GM21723 (cell line): ENCODE data around the gene MAP2K3.

Source experiments
- ATAC-seq: cut with Tn5 transposase; IDR thresholded peaks from one replicate; pipeline ENCODE4 v1.9.1; 2021; ENCODE audit warnings: mild to moderate bottlenecking, moderate library complexity; ENCODE audit not compliant: unreplicated experiment

MAP2K3 gene

DNA sequence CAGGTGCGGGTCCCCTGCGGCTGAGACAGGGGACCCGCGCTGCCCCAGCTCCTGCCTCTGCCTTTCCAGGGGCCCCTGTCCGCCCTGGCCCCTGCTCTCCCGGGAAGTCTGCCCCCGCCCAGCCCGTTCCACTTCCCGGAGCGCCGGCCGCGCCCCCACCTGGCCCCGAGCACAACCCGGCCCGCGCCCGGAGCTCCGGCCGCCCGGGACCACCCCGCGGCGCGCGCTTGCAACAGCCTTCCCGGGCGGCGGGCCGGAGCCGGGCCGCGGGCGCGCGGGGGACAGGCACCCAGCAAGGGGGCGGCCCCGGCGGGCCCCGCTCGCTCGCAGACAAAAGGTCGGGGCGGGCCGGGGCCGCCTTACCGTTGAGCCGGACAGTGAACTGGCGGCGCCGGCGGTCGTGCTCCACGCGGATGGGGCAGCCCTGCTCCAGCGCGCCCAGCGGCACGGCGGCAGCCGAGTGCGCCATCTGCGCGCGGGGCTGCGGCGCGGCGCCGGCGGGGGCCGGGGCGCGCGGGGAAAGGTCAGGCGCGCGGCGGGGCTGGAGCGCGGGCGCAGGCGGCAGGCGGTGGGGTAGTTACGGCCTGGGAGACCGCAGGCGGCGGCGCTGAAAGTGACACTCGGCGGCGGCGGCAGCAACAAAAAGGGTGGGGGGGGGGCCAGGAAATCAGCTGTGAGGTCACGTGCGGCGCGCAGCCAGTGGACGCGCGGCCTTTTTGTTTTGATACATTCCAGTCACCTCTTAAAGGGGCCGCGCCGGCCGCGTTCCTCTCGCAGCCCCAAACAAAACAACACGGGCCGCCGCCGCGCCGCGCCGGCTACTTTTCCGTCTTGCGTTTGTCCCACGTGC lies 31.5 kb upstream of the MAP2K3 start, which contains the start of gene NATD1:
TSS of gene NATD1 (minus strand) at position 615 of the 850 bp plus-strand sequence. CDS start at position 469, 146 bp downstream.
- ATAC-seq, result peak; percentile 69

DNA sequence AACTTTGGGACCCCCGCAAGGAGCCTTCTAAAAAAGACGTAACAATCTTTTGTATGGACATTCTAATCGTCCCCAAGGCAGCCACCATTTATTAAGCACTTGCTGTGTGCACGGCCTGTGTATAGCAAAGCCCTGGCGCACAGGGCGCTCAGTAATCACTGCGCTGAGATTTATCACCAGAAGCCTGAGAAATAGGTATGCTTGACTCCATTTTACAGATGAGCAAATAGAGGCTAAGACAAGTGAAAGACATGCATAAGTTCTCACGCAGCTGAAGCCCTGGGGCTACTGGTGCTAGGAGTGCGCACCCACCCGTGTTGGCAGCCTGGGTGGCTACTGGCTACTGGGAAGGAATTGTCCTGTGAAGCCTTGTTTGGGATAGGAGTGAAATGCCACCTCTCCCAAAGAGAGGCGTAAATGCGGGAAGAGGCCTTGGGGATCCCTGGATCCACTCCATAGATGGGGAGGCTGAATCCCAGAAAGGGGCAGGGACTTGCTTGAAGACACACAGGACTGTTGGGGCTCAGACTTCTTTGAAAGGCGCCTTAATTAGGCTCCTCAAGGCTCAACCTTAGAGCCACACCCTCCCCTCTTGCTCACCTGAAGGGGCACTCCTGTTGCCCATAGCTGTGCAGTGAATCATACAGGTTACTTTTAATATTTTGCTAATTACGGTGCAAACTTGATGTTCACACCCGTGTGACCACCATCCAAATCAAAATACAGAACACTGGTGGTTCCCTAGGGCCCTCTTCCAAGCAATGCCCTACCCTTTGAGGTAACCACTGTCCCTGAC lies 30.7 kb upstream of the MAP2K3 start:
- peak; percentile 12 for ATAC-seq

DNA sequence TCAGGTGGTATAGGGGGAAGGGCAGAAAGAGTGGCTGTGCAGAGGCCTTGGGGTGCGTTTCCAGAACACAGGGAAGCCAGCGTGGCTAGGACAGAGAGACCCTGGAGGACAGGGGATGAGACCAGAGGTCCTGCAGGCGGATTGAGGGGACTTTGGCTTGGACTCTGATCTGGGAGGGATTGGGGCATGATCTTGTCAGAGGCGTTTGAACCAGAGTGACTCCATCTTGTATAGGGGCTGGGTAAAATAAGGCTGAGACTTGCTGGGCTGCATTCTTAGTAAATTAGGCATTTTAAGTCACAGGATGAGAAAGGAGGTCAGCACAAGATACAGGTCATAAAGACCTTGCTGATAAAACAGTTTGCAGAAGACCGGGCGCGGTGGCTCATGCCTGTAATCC lies 25.9 kb upstream of the MAP2K3 start:
- ATAC-seq, result no peak

DNA sequence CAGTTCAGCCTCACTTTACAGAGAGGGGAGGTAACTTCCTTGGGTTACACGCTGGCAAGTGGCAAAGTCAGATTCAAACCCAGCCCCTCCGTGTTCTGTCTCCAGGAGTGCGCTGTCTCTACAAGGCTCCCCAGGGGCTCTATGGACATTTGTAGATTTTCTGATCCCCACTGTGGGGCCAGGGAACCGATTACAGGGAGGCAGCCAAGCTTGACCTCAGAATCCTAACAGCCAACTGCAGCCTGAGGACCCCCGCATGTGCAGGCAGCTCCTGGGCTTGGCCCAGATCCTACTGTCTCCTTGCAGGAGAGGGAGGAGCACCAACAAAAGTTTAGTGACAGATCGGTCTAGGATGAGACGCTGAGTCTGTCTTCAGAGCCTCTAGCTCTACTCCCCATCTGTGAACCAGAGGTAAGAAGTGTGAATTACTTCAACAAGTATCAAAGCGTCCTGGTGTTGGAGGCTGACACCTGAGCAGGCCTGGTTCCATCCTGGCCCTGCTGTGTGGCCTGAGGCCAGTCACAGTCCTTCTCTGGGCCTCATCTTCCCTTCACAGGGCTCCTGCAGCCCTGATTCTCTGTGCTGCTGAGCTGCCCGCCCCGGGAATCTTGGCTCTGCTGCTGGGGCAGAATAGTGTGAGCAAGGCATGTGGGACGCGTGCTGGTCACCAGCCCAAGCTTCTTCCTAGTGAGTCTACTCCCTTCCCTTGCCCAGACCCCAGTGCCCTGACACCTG lies 22.1 kb upstream of the MAP2K3 start:
- no peak for ATAC-seq

DNA sequence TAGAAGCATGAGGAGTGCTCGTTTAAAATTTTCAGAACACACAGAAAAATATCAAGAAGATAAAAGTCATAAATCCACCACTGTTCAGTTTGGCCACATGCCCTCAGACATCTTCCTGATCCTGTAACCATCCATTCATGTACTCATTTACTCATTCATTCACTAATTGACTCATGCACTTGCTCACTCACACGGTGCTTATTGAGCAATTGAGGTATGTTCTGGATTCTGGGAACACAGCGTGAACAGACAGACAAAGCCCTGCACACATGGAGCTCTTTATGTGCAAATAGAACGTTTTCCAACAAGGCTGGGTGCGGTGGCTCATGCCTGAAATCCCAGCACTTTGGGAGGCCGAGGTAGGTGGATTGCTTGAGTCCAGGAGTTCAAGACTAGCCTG lies 21.1 kb upstream of the MAP2K3 start:
- ATAC-seq, result no peak

DNA sequence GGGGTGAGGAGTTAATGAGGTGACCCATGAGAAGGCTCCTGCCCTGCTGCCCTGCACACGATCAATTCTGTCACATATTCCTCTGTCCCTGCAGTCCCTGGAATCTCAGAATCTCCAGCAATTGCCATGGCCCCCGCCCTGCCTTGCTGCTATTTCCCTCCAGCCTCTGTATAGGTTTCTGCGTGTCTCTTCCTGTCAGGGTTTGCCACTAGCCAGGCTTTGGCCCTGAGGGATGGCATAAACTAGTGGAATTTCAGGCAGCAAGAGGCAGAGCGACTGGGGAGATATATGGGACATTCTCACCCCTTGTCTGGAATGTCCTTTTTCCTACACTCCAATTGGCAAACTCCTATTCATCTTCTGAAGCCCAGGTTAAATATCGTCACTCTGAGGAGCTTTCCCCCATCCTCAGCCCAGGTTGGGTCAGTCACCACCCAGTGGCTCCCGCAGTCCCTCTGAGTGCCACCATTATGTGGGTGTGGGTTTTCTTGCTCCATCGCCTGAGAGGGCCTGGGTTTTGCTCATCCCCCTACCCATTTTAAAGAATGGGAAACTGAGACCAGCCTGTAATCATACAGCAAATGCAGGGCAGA lies 15.8 kb upstream of the MAP2K3 start:
- no peak for ATAC-seq

DNA sequence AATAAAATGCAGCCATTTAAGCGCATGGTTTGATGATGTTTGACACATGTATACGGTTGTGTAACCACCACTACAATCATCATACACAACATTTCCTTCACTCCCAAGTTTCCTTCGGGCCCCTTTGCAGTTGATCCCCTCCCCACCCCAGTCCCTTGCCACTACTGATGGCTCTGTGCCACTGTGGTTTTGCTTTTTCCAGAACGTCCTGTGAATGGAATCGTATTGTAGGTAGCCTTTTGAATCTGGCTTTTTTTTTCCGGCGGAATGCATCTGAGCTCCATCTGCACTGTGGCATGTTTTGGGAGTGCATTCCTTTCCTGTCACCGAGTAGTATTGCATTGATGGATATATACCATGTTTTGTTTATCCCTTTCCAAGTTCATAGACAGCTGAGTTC lies 15.1 kb upstream of the MAP2K3 start:
- ATAC-seq, result no peak

DNA sequence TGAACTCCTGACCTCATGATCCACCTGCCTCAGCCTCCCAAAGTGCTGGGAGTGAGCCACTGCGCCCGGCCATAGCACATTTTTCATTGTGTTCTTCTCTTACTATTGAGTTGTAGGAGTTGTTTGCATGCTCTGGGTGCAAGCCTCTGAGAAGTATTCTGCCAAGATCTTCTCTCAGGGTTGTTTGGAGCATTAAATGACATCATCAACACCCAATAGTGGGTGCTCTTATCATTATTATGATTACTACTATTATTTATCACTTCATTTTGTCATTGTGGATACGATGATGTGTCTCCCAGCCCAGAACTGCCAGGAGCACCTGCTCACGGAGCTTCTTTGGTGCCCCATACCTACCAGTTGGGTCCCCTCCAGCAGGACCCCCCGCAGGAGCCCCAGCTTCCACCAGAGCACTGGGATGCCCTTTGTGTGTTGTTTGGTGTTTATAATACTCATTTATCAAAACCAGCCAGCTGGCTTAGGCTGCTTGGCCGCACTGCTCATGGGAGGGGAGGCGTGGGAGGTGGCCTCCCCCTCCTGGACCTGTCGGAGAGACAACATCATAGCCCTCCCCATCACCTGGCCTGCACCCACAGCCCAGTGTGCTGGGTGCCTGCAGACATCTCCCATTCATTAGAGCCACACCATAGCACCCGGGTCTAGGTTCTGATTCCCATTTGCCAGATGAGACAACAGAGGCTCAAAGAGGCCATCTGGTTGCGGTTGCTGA lies 12.9 kb upstream of the MAP2K3 start:
- ATAC-seq, result no peak

DNA sequence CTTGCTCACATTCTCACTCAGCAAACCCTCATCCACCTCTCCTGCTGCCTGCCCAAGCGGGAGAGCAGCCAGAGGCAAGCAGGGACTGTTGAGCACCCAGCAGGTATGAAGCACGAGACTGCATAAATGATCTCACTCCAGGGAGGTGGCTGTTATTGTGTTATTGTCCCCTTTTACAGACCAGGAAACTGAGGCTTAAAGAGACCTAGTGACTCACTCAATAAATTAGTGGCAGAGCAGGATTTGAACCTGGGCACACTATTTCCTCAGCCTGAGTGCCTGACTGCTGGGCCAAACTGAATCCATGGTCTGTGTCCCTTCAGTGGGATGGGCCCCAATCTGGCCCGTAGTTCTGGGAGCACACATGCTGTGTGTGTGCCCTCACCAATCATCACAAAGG lies 12.3 kb upstream of the MAP2K3 start:
- ATAC-seq, result no peak

DNA sequence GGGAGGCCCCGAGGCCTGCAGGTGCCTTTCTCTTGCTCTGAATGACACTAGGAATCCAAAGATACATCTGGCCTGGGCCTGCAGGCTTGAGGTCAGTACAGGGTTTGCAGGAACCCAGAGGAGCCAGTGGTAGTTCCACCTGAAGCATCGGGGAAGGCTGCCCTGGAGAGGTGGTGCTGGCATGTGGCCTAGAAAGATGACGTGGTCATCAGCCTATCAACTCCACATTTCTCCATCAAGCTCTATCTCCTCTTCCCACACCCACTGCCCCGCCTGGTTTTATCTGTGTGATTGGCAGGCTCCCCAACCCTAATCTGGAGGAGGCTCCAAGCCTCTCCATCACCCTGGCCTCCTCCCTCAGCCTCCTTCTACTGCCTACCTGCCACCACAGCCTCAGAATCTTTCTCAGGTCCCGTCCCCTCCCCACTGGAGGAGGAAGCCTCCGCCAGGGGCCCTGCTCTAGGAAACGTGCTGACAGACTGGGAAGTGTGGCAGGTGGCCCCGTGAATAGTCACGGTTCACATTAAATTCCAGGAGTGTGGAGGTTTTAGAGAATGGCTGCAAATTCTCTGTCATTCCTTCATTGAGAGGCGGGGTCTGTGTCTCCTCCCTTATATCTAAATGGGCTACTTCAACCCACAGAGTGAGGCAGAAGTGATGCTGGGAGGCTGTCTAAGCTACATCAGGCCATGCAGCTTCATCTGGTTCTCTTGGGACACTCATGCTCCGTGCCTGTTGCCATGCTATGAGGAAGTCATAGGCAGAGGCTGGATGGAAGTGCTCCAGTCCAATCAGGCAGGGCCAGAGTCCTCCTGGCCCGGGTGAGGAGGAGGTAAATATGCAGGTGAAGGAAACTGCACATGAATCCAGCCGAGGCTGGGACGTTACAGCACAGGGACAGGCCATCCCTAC lies 11.4 kb upstream of the MAP2K3 start:
- ATAC-seq, result no peak

DNA sequence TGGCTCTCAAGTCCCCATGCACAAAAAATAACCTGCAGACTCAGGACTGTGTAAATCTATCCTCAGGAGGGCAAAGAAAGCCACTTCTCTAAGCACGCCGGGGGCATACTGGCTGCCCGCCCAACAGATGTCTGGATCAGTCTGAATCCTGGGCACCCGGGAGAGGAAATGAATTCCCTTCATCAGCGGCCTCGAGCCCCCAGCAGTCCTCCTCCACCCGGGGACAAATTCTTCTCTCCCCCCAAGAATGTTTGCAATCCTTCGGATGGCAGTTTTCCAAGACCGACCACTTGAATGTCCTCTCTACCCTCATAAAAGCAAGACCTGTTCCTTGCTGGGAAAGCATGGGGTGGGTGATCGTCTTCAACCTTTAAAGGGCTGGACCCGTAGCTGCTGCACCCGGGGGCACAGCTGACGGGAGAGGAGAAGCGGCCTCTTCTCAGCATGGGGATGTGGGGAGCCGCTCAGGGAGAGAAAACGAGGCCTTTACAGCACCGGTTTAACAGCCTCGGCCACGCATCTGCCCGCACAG lies 9.4 kb upstream of the MAP2K3 start:
- no peak for ATAC-seq

DNA sequence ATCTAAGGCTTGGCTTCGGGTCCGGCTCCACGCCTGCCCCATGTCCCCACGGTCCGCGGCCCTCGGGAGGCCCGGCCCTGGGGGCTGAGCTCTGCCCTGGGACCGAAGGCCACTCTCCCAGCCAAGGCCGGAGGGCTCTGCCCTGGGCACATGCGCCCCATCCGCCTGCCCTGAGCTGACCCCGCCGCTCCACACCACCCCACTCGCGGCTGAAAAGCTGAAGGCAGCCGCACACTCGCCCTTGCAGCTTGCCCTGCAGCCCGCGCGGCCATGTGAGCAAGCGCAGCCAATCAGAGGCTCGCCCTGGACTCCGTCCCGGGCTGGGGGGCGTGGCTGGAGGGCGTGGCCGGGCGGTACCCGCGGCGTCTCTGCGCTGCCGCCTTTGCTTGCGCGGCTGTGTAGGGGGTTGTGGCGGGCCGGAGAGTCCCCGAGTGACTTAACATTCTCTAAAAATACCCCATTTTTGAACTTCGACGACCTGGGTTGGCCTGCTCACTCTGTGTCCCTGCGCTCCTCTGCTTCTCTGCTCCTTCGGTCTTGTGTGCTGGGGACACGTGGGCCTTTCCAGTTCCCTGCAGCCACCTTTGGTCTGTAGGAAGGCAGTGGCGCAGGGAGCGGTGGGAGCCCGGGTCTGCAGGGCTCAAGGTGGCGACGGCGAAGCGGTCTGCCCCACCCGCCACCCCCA lies 8.8 kb upstream of the MAP2K3 start:
- peak; percentile 92 for ATAC-seq

DNA sequence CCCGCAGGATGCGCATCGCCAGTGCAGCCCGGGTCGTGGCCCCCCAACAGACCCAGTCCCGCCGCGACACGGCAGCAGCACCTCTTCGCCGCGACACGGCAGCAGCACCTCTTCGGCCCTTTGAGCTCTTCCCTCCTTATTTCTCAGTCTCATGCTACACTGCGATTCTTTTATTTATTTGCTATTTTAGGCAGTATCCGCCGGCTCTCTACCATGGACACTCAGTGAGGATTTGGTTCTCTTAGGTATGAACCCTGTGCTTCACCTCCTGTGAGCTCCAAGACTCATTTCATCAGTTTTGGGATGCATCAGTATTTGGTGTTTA lies 8.3 kb upstream of the MAP2K3 start:
- ATAC-seq, result no peak

DNA sequence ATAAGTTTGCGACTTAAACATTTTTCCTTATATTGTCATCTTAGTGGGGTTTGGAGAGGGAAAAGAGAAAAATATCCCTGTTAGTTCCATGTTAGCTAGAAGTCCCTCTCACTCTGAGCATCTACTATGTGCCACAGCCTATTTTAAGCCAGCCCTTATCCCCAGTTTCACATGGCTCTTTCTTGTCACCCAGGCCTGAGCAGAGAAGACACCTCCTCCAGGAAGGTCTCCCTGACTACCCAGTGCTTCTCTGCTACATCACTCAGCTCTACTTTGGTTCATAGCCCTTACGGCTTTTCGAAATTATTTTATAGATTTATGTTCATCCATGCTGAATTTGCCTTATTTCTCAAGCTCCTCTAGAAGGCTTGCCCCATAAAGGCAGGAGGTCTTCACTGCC lies 7.2 kb upstream of the MAP2K3 start:
- no peak for ATAC-seq

DNA sequence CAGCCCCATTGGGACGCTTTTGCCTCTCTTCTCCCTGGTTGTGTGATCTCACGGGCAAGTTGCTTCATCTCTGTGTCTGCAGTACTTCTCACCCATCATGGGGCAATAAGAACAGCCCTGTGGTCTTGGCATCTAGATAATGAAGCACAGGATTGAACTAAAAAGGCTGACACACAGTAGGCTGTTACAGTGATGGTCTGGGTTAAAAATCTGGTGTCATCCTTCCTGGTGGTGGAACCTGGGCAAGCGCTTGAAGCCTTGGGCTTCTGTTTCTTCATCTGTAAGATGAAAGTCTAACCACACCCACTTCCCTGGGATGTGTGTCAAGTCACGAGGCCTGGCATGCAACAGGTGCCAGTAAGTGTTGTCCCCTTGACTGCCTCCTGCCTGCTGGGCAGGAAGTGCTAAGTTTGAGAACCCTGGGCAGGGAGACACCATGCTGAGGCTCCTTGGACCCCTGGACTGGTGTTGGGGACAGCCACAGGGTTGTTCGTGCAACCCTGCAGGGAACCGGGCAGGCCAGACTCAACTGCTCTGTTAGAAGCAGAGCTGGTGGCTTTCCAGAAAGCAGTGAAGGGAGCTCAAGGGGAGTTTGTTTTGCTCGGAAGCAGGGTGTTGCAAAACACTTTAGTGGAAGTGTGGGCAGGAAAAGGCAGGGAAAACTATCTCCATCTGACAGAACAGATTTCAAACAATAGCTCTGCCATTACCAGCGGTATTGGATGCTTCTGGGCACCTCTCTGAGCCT lies 5.9 kb upstream of the MAP2K3 start:
- no peak for ATAC-seq

DNA sequence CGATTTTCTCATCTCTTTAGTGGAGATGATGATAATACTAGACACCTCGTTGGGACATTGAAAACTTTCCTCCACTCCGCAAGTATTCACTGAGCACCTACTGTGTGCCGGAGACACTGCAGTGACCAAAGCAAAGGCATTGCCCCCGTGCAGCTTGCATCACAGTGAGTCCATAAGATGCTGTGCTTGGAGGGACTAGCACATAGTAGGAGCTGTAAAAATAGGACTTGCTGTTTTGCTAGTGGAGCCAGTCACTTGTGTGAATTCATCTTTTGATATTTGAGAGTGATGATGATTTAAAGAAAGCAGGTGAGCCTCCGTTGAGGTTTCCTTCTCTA lies 5.3 kb upstream of the MAP2K3 start:
- no peak for ATAC-seq

DNA sequence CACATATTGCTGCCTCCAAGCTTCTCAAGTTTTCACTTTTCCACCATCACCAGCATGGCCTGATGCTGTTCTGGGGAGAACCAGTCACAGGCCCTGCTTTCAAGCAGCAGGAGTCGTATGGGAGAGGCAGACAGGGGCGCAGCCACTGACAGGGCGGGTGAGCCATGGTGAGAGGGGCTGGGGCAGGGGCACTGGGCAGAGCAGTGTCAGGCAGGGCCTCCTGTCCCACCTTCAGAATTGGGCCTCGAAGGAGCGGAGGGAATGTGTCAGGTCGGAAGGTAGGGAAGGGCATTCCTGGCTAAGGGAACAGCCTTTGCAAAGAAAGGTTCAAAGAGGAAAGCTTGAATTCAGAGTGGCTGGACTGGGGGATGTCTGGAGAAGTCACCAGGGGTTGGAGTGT lies 4.9 kb upstream of the MAP2K3 start:
- ATAC-seq, result no peak

DNA sequence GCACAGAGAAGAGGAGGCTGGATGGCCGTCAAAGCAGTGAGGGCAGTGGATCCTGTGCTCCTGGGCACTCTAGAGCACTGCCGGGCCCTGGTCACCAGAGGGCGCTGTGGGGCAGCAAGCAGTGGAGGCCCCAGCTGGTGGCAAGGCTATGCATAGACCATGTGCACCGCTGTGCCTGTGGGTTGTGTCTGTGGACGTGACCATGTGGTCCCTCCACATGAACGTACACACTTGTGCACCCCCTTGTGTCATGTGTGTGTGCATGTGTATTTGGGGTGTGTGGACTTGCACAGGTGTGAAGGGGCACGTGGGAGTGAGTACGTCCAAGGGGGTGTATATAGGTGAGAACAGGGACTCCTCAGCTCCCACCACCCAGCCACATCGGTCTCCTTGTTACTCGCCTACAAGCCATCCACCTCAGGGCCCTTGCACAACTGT lies 4.4 kb upstream of the MAP2K3 start:
- peak; percentile 31 for ATAC-seq
